ENCODE results near the gene SH2D2A.

The SH2D2A gene

DNA sequence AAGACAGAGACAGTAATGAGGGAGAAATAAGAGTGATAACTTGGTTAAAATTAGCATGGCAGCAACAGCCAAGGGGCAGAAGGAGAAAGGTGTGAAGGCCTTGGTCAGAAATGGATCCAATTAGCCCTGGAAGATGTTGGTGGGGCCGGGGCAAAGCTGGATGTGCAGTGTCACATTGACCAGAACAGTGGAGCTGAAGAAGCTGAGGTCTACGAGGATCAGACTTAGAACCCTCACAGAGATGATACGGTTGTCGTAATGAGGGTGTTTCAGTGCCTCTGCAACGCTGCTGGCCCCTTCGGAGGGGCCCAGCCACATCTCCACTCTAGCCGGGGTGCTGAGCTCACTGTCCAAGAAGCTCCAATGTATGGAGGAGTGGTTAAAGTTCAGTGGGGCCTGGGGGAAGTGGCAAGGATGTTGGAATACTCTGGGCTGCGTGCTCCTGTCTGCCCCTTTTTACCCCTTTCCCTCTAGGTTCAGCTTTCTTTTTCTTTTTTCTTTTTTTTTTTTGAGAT, 14.2 kb downstream of the SH2D2A start:
- no peak for DNase-seq

DNA sequence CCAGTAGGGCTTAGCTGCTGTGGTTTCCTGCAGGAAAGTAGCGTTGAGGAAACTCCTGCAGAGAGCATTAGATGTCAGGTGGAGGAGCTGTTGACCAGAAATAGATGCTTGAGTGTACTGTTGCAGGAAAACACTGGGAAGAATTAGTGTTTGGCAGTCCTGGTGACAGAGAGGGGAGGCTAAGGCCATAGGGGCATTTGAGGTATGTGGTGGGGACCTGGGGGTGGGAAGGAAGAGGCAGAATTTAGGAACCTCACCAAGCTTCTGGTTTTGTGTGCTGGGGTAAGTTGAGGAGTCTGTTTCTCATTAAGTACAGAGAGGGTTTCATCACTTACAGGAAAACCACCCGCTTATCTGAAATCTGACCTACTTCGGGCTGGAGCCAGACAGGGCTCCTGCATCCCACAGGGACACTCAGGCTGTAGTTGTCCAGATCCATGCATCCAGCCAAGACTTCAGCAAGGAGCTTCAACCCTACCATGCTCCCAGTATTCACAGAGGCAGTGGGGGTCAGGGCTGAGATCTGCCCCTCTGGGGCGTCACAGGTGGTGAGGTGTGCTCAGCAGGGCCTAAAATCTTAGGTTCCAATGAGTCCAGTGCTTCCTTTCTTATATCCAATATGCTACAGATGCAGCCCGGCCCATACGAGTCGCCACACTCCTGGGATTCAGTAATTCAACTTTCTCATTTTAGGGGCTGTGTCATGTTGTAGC, 15.1 kb downstream of the SH2D2A start:
- DNase-seq = no peak

DNA sequence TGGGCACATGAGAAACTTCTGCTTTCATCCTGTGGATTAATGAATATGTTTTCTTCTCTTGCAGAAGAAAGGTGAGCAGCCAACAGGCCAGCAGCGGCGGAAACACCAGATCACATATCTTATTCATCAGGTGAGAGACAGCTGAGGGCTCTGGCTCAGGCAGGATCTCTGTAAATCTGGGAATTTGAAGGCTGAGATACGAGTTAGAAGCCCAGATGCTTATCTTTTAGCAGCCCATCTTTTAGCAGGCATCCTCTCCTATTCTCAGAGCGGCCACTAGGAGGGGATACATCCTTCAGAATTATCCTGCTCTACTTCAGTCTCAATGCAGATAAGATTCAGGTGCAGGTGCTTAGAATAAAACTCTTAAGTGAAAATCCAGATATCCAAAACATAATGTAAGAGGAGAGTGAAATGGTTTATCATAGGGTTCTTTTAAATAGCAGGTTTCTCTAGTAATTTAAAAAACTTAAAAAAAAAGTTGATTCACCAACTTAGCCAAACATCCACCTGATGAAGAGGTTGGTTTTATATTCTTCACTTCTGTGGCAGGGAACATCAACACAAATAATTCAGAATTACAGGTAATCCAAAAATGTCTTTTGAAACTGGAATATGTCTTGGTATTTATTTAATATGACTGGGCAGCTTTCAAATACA, 19.3 kb downstream of the SH2D2A start:
- DNase-seq = peak; percentile 27 to 36

DNA sequence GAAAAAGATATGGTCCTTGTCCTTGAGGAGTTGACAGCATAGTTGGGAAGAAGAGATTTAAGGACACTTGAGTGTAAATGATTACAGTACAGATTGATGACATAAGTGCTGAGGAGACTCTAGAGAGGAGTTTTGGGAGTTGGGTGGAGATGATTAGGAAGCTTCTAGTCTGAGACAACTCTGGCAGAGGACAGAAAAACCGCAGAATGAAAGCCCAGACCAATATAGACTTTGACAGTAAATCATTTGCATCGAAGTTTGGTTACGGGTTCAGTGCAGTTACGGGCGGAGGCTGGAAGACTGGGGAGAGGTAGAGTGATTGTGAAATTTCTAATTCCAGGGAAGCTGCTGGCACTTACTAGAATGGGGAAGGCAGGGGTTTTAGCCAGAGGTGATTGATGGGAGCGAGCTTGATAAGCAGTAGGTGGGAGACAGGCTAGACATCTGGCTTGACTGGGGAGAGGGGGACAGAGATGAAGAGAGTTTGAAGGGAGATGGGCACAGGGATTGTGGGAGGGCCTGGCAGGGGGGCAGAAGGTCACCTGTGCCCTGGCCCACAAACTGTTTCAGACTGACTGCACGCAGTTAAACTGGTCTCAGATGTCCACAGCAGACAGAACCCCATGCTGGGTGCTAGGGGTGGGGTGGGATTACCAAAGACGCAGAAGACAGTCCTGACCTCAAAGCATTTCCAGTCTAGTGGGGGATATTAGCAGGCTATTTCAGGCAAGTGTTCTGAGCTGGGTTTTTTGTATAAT, 20.1 kb downstream of the SH2D2A start:
- no peak for DNase-seq

DNA sequence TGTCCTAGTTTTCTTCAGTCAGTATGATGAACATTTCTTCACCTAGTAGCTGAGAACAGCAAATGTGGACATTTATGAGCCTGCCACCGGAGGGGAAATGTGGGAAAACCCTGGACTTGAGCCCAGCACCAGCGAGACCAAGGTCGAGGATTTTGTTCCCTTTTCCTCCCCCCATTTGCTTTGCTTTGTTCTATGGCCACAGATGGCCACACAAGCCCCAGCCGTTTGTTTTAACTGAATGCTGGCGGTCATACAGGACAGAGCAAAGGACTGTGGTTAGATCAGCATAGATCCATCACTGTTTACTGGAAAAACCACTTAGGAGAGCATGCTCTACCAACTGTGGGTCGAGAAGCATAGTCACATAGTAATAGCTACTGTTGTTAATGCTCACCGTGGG, 20.9 kb downstream of the SH2D2A start:
- DNase-seq = no peak

DNA sequence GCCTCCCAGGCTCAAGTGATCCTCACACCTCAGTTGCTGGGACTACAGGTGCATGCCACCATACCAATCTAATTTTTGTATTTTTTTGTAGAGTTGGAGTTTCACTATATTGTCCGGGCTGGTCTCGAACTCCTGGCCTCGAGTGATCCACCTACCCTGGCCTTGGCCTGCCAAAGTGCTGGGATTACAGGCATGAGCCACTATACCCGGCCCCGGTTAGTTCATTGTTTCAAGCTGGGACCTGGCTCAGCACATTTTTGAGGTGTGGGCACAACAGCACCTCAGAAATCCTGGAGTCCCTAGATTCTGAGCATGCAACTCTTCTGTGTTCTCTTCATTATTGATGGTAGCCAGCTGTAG, 21.3 kb downstream of the SH2D2A start:
- no peak for DNase-seq

DNA sequence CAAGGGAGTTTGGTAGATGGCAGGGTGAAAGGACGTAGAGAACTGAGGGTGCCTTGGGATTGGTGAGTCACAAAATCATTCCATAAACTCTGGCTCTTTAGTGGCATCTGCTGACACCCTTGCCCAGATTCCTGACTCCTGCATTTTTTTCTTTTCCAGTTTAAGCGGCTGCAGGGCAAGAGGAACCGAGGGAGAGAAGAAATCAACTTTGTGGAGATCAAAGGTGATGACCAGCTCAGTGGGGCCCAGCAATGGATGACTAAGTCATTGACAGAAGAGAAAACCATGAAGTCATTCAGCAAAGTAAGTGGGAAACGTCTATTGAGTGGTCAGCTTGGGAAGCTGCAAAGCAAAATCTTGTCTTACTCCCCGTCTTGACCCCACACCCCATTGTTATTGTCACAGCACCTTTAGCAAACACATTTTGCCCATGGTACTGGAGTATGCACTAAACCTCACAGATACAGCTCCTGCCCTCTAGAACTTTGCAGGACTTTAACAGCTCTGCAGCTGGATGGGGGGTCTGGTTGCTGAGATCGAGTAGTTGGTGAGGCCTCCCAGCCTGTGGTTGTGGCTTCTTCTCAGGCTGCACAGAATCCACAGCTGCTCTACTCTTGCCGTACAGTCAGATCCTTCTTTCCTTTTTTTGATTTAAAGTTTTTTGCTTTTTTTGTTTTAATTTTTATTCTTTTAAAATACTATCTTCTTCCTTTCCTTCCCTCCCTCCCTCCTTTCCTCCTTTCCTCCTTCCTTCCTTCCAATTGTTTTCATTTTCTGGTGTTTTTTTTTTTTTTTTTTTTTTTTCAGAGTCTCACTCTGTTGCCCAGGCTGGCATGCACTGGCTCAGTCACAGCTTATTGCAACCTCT, 21.9 kb downstream of the SH2D2A start:
- DNase-seq = no peak

DNA sequence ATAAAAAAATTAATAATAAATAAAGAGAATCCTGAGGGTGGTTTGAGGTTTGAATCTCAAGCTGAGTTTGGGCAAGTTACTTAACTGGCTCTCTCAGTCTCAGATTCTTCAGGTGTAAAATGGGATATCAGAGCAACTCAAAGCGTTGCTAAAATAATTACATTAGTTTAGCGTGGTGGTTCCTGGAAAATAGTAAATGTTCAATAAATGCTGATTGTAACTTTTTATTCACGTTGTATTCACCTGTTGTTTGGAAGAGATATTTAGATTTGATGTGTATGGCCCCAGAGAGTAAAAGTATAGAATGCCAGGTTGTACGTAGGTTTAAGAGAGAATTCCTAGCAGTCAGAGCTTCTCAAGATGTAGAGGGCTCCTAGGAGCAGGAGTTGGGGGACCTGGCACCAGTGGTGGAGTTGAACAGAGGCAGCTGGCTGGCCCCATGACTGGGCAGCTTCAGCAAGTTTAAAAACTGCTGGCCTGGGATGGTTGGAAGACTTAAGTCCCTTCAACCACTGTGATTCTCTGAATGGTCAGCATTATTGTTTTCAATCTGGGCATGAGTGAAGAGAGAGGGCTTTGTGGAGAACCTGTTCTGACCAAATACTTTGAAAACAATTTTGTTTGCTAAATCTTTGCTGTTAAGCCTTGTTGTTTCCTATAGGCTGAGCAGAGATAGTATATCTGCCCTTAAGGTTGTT, 26.9 kb downstream of the SH2D2A start:
- no peak for DNase-seq

DNA sequence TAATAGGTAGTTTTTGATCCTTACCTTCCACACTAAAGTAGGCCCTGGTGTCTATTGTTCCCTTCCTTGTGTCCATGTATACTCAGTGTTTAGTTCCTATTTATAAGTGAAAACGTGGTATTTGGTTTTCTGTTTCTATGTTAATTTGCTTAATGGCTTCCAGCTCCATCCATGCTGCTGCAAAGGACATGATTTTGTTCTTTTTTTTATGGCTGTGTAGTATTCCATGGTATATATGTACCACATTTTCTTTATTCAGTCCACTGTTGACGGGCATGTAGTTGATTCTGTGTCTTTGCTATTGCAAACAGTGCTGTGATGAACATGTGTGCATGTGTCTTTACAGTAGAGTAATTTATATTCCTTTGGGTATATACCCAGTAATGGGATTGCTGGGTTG, 28.5 kb downstream of the SH2D2A start:
- DNase-seq = no peak

DNA sequence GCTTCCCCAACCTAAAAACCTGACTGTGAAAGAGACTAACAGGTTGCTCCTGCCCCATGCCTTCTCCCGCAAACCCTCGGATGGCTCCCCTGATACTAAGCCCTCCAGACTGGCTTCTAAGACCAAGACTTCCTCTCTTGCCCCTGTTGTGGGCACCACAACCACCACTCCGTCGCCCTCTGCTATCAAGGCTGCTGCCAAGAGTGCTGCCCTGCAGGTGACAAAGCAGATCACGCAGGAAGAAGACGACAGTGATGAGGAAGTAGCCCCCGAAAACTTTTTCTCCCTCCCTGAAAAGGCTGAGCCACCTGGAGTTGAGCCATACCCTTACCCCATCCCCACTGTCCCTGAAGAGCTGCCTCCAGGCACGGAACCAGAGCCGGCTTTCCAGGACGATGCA, 30.0 kb downstream of the SH2D2A start:
- no peak for DNase-seq

DNA sequence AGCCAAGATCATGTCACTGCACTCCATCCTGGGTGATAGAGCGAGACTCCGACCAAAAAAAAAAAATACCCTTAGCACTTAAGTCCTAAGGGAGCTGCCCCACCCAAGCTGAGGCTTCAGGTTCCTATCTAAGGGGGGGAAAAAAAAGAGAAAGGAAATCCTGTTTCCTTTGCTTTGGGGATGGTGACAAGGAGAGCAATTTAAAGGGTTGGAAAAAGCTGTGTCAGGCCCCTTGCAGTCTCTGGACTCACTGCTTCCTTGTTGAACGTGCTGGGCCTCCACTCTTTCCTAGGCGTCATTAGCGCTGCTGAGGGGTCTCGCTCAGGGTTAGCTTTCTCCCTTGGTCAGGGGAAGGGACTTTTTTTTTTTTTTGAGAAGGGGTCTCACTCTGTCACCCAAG, 31.2 kb downstream of the SH2D2A start:
- no peak for DNase-seq

DNA sequence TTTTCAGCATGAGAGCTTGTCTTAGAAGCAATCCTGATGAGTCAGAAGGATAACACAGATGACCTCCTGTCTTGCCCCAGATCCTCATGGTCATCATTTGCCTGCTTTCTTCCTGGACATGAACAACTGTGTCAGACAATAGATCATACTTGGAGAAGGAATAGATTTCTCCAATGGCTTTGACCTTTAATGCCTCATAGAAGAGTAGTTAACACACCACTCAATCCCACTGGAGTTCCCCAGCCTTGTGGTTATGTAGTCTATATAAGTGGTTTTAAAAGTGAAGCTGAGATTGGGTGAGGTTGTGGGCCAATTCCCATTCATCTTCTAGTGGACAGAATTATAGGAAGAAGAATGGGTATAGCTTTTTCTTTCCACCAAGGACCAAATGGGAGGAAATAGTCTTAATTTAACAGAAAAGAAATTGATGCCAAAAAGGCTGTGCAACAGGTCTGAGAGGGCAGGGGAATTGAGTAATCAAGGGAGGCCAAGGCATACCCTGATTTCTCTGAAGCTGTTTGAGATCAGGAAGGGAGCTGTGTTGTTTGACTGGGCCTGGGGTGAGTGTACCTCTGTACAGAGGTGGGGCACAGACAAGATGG, 35.0 kb downstream of the SH2D2A start:
- no peak for DNase-seq

DNA sequence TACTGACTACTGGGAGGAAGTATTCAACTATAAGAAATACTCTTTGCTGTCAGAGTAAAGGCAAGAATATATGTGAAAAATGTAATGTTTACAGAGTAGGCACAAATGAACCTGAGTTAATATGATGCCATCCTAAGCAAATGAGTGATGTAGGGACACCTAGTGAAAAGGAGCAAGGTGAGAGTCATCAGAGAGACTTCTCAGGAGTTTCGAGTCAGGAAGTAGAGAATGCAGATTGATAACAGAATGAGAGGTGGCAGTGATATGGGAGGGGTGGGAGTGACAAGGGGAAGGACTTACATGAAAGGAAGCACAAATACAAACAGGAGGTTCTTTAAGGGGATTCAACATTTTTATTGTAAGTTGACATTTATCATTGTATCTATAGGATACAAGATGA, 39.1 kb downstream of the SH2D2A start:
- DNase-seq = no peak

DNA sequence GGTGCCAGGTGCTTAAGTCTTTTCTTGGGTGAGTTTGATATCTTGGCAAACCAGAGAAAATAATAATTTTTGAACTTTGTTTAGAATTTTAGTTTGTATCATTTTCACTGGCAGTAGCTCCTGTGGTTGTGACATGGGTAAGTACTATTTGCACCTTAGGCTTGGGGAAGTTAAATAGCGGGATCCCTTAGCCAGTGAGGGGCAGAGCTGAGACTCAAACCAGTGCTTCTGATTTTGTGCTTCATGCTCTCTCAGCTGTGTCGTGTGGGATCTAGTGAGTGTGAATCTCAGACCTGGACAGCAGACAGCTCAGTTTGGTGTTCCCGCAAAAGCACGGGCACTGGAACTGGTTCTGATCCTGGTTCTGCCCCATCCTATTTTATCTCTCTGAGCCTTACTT, 39.7 kb downstream of the SH2D2A start:
- no peak for DNase-seq

DNA sequence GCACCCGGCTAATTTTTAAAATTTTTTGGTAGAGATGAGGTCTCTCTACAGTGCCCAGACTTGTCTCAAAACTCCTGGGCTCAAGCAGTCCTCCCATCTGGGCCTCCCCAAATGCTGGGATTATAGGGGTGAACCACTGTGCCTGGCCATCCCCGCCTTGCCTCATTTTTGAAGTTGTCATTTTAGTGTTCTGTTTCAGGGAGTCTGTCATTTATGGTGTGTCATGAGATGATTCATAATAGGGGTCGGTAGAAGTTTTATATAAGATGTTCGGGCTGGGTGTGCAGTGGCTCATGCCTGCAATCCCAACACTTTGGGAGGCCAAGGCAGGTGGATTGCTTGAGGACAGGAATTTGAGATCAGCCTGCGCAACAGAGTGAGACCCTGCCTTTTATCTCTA, 40.8 kb downstream of the SH2D2A start:
- no peak for DNase-seq

DNA sequence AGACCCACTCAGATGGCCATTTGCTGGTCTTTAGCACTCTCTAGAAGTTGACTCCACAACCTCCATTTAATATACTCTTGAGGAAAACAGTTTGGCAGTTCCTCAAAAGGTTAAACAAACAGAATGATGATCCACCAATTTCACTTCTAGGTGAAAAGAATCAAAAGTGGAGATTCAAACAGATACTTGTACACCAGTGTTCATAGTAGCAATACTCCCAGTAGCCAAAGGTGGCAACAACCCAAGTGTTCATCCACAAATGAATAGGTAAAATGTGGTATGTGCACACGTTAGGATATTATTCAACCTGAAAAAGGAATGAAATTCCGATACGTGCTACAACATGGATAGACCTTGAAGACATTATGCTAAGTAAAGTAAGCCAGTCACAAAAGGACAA, 43.0 kb downstream of the SH2D2A start:
- DNase-seq = no peak

DNA sequence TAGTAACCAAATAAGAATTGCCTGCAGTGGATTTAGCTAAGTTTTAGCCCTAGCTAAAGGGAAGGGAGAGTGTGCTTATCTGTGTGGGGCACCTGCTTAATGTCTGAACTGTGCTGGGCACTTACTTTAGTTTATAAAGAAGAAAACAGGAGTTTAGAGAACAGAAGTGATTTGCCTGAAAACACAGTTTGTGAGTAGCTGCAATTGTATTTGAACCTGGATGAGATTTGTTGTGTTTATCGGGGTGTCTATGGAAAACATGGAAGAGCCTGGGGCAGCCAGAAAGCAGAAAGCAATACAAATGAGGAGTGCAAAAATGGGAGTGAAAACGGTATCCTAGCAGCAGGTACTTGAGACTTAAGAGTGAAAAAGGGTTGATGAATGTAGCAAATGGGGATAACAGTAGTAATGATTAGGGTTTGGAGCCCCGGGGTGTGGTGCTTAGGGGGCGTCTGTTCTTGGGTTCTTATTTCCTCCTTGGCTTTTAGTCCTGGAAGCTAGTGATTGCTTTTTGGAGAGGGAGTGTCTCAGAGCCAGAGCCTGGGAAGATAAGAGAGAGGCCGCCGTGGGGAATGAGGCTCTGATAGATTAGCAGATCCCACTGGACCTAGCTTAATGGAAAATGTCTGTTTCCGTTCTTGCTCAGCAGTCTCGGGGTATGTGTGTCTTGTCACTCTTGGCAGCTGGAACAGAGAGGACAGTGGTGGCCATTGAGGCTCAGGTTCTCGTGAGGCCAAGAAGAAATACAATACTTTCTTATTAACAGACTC, 43.7 kb downstream of the SH2D2A start:
- no peak for DNase-seq

DNA sequence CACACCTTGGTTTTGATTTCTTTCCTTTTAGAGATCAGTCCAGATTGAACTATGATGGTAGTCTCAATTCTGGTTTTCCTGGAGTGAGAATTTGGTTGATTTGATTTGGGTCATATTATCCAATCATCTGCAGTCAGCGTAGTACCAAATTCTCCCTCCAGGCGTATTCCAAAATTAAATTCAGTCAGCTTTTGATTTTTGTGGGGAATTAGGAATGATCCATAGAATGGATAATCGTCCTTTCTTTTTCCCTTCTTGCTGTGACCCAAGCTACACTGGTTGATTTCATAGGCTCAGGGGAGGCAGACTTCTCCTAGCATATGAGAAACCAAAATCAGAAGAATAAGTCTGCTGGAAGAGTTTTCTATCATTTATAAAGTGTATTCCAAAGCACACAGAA, 44.4 kb downstream of the SH2D2A start:
- no peak for DNase-seq

DNA sequence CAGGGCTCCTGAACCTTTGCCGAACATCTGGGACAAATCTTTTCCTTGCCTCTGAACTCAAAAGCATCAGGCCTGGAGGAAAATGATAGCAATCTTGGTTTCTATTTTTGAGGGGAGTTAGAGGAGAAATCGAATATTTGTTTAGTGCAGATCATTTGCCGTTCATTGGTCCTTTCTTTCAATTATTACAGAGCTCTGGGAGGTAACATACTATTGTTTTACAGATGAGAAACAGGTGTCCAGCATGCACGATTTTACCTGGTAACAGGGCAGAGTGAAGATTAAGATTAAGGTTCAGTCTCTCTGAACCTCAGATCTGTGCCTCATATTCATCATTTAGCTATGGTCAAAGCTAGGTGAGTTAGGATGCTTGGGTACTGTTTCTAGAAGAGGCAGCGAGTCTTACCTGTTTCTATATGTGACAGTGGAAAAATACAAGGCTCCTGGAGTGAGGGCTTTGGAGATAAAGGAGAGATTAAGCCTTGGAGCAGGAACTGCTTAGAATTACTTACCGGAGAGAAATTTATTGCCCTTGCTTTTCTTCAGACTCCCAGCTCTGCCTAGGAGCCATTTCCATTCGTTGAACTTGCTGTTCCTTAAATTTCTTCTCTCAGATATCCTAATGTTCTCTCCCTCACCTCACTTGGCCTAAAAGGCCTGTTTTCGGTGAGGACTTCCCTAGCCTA, 47.9 kb downstream of the SH2D2A start:
- no peak for DNase-seq

DNA sequence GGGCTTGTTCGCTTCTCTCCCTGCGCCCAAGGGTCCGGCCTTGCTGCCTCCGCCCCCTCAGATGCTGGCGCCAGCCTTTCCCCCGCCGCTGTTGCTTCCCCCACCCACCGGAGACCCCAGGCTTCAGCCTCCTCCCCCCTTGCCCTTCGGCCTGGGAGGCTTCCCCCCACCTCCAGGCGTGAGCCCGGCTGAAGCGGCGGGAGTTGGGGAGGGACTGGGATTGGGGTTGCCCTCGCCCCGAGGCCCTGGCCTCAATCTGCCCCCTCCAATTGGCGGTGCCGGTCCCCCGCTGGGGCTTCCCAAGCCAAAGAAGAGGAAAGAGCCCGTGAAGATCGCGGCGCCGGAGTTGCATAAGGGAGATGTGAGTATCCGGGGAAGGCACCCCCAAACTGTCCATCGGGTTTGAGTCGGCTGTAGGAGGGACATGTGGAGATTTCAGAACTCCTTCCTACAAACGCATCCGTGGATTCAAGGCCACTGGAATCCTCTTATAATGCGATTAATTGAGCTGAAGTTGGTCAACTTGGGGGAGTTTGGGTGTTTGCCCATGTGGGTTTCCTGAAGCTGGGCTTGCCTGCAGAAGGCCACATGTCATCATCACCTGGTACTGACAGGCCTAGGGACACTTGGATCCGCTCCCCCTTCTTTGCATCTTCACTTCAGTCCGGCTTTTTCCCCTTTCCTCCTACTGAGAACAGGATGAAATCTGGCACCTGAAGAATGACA, 48.6 kb downstream of the SH2D2A start:
- no peak for DNase-seq

Measured in AML-193 (cell line).